Ascending aorta (tissue), 2 donors: ENCODE results near the gene CEP85L. TPM values are rescaled to one million over a fixed set of nuclear protein-coding genes. Genes with fewer than 3 reads are reported as not detected.

ENCODE experiments used
- DNase-seq, 2 donors: peaks; one replicate each; pipeline ENCODE4 v3.0.0-alpha.2; 2019; ENCODE audit warnings: low spot score in 2 of 2
- H3K27ac ChIP-seq, 2 donors: fragments of 200-600 bp; sonication (generic); one replicate each; pipeline ENCODE4 v1.5.1; 2016 to 2017; ENCODE audit warnings: mild to moderate bottlenecking in 1 of 2
- H3K27me3 ChIP-seq: fragments of 200-600 bp; sonication (generic); one replicate; pipeline ENCODE4 v1.5.1; 2017
- H3K36me3 ChIP-seq, 2 donors: fragments of 200-600 bp; sonication (generic); one replicate each; pipeline ENCODE4 v1.5.1; 2016
- H3K4me1 ChIP-seq, 2 donors: fragments of 200-600 bp; sonication (generic); one replicate each; pipeline ENCODE4 v1.5.1; 2016 to 2017; ENCODE audit warnings: mild to moderate bottlenecking in 1 of 2
- H3K4me3 ChIP-seq, 2 donors: fragments of 200-600 bp; sonication (generic); one replicate each; pipeline ENCODE4 v1.5.1; 2016 to 2017; ENCODE audit warnings: mild to moderate bottlenecking in 1 of 2
- H3K9me3 ChIP-seq, 2 donors: fragments of 200-600 bp; sonication (generic); one replicate each; pipeline ENCODE4 v1.5.1; 2016
- CTCF ChIP-seq, 3 experiments: fragments of 200-600 bp in 2 of 3; fragments of 450-650 bp in 1 of 3; sonication (generic) in 2 of 3; IDR thresholded peaks; one replicate each; pipeline ENCODE4 v1.5.1; 2016 to 2019; ENCODE audit warnings: antibody characterized with exemption in 3 of 3, mild to moderate bottlenecking in 1 of 3, moderate library complexity in 1 of 3
- intact Hi-C: fragments of 100-400 bp; cut with DNase I; formaldehyde crosslinking; loops from one replicate; pipeline ENCODE4 v1.15.1; 2023
- total RNA-seq: library from RNA; depleted of rRNA; stranded (reverse); fragments of >200 nt; gene quantifications from one replicate; pipeline ENCODE4 v1.1.0, GENCODE V29; 2016

Gene CEP85L
- total RNA-seq, 1 donor from 2014 or later = 15.0 TPM

DNA sequence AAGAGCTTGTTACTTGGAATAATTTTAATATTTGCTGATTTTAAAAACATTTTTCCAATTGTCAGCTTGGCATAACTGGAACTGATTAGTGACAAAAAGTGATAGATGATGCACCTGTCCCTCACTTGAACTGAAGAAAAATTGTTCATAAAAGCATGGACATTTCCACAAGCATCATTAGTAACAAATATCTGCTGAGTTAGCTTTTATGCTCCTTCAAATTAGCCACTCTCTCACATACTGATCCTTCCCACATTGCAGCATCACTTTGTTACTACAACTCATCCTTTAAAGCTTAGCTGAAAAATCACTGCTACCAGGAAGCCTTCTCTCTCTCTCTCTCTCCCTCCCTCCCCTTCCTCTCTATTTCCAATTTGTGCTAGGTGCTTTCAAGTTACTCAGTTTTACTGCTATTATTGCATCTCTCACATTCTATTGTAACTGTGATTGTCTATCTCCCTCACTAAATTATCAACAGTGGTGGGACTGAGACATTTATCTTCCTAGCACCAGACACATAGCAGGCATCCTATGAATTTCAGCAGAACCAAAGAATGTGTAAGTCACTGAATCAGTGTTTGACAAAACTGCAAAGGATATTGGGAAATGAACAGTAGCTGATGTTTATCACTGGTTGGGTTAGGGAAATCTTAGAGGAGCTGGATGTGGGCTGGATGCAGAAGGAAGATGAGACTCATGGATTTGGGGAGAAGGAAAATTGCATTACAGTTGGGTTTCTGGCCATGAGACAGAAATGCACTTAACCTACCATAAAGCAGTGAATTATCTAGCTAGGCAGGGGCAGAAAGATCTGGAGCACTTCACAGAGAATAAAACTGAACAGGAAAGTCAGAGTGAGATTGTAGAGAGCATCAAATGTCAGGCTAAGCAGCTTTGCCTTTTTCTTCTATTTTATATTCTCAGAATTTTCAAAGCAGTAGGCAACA is 231.7 kb downstream of the CEP85L start:
- Histone ChIP-seq H3K27me3 (no peaks in the 10 kb centered on the region), H3K36me3 (no peaks in the 10 kb centered on the region), H3K4me1 (peaks cover 0 to 7% of the 10 kb centered on the region in 2 donors), H3K27ac (no peak overlapping the region), H3K9me3 (no peaks in the 10 kb centered on the region), H3K4me3 (no peak overlapping the region)
- TF ChIP-seq CTCF (IDR thresholded peaks at IDR 0.05) = no peak
- intact Hi-C loops = no loop called here
- DNase-seq = no peak

Other genes with a start within 250 kb of the CEP85L start
- 129 TPM for gene PLN, start 103.3 kb downstream of the CEP85L start, total RNA-seq
- 6.8 TPM for gene ASF1A, start 242.6 kb upstream of the CEP85L start, total RNA-seq